Measurements from ENCODE around the gene PSG1. TPM values are rescaled to one million over a fixed set of nuclear protein-coding genes. Genes with fewer than 3 reads are reported as not detected.
"Not testable (repeated sequence)": the region's sequence is repeated elsewhere in the genome, so short reads cannot be mapped to it uniquely, and the experiment has no call there.

The PSG1 gene
- total RNA-seq, 2 experiments from 2014 or later = not detected

DNA sequence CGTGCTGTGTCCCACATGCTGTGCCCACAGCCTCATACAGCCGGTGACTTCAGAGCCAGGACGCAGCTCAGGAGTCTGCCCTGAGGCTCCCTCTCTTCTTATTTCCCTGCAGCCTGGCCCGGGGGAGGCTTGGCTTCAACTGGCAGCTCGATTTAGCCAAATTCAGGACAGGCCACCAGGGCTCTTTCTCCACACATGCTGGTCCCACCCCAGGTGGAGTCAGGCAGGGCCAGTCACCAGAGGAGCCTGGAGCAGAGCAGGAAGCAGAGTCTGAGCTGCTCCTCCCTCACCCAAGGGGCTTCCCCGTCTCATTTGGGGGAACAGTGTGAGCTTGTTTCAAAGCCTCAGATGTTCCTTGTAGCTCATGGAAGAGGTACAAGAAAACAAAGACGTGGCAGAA is 35.9 kb downstream of the PSG1 start:
- H3K36me3 Mint-ChIP-seq (ENCODE audit: low read depth); H3K4me3 Mint-ChIP-seq; POLR2A ChIA-PET; H3K27me3 Mint-ChIP-seq (ENCODE audit: low read depth); CTCF ChIA-PET; ATAC-seq; H3K27ac Mint-ChIP-seq; H3K9me3 Mint-ChIP-seq (ENCODE audit: insufficient read depth); H3K4me1 Mint-ChIP-seq (ENCODE audit: low read depth); DNase-seq: not testable (repeated sequence)

GRCh38 chr19:42832746-42833442 is 46.6 kb downstream of the PSG1 start:
- H3K4me3 Mint-ChIP-seq; H3K27me3 Mint-ChIP-seq (ENCODE audit: low read depth); ATAC-seq; H3K9me3 Mint-ChIP-seq (ENCODE audit: insufficient read depth); H3K4me1 Mint-ChIP-seq (ENCODE audit: low read depth); POLR2A ChIA-PET; H3K36me3 Mint-ChIP-seq (ENCODE audit: low read depth); H3K27ac Mint-ChIP-seq; DNase-seq; CTCF ChIA-PET: not testable (repeated sequence)

GRCh38 chr19:42832023-42832680 is 47.4 kb downstream of the PSG1 start:
- H3K4me1 Mint-ChIP-seq (ENCODE audit: low read depth); H3K27me3 Mint-ChIP-seq (ENCODE audit: low read depth); H3K36me3 Mint-ChIP-seq (ENCODE audit: low read depth); CTCF ChIA-PET; POLR2A ChIA-PET; H3K27ac Mint-ChIP-seq; DNase-seq; H3K9me3 Mint-ChIP-seq (ENCODE audit: insufficient read depth); H3K4me3 Mint-ChIP-seq; ATAC-seq: not testable (repeated sequence)

DNA sequence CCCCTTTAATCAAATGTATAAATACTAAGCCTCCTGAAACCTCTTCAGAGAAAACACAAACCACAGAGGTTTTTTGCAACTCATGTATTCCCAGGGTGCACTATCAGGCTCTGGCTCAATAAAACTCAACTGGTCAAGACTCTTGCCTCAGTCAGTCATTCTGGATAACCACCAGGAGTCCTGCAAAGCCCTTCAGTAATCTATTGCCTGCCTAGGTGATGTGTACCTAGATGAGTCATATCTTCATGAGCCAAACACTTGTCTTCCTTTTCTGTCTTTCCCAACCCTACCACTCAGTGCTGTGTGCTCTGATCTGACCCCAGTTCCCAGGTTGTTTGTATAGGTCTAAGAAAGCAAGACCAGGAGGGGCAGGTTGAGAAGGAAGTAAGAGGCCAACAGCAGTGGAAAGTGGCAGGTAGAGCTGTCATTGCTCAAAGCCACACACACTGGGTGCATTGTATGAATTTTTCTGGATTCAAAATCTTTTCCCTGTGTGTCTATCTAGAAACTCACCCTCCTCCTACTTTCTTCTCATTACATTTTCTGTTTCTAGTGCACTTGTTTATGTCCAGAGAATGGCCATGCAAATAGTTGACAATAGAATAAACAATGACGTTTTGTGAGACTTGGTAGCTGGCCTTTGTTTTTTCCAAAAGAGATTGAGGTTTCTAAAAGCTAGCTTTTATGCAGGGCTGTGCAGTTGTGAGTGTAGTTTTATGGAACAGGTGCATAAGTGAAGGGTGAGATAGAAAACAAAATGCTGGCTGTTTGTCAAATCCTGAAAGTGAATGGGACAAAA is 48.1 kb downstream of the PSG1 start:
- no peak overlapping the region for H3K27ac Mint-ChIP-seq
- no peak for ATAC-seq
- H3K4me1 Mint-ChIP-seq (ENCODE audit: low read depth) = no peaks in the 10 kb centered on the region
- H3K9me3 Mint-ChIP-seq (ENCODE audit: insufficient read depth) = no peaks in the 10 kb centered on the region
- H3K27me3 Mint-ChIP-seq (ENCODE audit: low read depth) = peaks cover 6% of the 10 kb centered on the region
- DNase-seq = no peak
- ChIA-PET CTCF (no interaction called here), POLR2A (no interaction called here)
- H3K36me3 Mint-ChIP-seq (ENCODE audit: low read depth) = no peaks in the 10 kb centered on the region
- no peak overlapping the region for H3K4me3 Mint-ChIP-seq

DNA sequence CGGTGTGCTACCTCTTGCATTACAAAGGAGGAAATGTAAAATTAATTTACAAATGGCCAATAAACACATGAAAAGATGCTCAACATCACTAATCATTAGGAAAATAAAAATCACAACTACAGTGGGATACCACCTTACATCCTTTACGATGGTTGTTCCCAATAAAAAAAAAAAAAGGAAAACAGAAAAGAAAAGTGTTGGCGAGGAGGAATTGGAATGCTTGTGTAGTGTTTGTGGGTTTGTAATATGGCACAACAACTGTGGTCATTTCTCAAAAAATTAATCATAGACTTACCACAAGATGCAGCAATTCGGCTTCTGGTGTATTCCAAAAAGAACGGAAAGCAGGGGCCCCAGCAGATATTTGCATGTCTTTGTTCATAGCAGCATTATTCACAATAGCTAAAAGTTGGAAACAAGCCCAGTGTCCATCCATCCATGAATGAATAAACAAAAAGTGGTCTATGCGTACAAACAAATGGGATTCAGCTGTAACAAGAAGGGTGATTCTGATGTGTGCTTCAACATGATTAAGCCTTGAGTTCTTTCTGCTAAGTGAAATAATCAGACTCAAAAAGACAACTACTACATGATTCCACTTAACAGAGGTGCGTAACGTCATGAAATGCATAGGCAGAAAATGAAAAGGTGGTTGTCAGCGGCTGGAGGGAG is 58.1 kb downstream of the PSG1 start:
- not testable (repeated sequence) for ATAC-seq

GRCh38 chr19:42819960-42820650 is 59.4 kb downstream of the PSG1 start:
- POLR2A ChIA-PET; H3K27ac Mint-ChIP-seq; H3K4me3 Mint-ChIP-seq; DNase-seq; ATAC-seq; H3K27me3 Mint-ChIP-seq (ENCODE audit: low read depth); H3K4me1 Mint-ChIP-seq (ENCODE audit: low read depth); H3K9me3 Mint-ChIP-seq (ENCODE audit: insufficient read depth); H3K36me3 Mint-ChIP-seq (ENCODE audit: low read depth); CTCF ChIA-PET: not testable (repeated sequence)

More for the DNA sequence above, 58.1 kb downstream of the PSG1 start:
- H3K27ac Mint-ChIP-seq; H3K36me3 Mint-ChIP-seq (ENCODE audit: low read depth); CTCF ChIA-PET; H3K27me3 Mint-ChIP-seq (ENCODE audit: low read depth); POLR2A ChIA-PET; DNase-seq; H3K9me3 Mint-ChIP-seq (ENCODE audit: insufficient read depth); H3K4me3 Mint-ChIP-seq; H3K4me1 Mint-ChIP-seq (ENCODE audit: low read depth): not testable (repeated sequence)

- DNase-seq = no peak
- no peak overlapping the region for H3K4me3 Mint-ChIP-seq
- no peak overlapping the region for H3K27ac Mint-ChIP-seq
- no peaks in the 10 kb centered on the region for H3K27me3 Mint-ChIP-seq (ENCODE audit: low read depth)
- H3K9me3 Mint-ChIP-seq (ENCODE audit: insufficient read depth) = no peaks in the 10 kb centered on the region
- H3K36me3 Mint-ChIP-seq (ENCODE audit: low read depth) = no peaks in the 10 kb centered on the region
- POLR2A ChIA-PET = no interaction called here
- CTCF ChIA-PET = no interaction called here
- no peaks in the 10 kb centered on the region for H3K4me1 Mint-ChIP-seq (ENCODE audit: low read depth)
- ATAC-seq = no peak
Measured at GRCh38 chr19:42816894-42817293, 62.6 kb downstream of the PSG1 start.

Other genes starting within 250 kb of the PSG1 start
- not detected for gene PSG3, start 139.2 kb downstream of the PSG1 start, total RNA-seq
- not detected for gene PSG8, start 114.0 kb downstream of the PSG1 start, total RNA-seq
- gene PSG6, start 38.2 kb upstream of the PSG1 start, total RNA-seq = not detected
- gene PSG7, start 57.5 kb upstream of the PSG1 start, total RNA-seq = not detected
- gene PSG11, start 146.8 kb upstream of the PSG1 start, total RNA-seq = not detected
- gene PSG2, start 203.0 kb upstream of the PSG1 start, total RNA-seq = not detected